ENCODE results near the gene PMAIP1. TPM values are rescaled to one million over a fixed set of nuclear protein-coding genes. Genes with fewer than 3 reads are reported as not detected.

PMAIP1 gene
- total and polyA plus RNA-seq, 9 of the 15 experiments (the other 6 are each of a cell fraction or from before 2014, with no cell fraction given), result 8.0 to 22.9 (median 14.9) TPM

GRCh38 chr18:59945544-59945943, 45.7 kb downstream of the PMAIP1 start:
- BruUV-seq (replicated peaks), result no TSS peak
- in situ Hi-C loops (cut with MboI), result no loop called here
- H3K9me3 ChIP-seq (replicated peaks; ENCODE audit: control insufficient read depth, insufficient read depth, low read depth, low read length), result no peaks in the 10 kb centered on the region
- H3K4me1 ChIP-seq (replicated peaks in 1 of 2; ENCODE audit: control insufficient read depth in 2 of 2, insufficient read depth in 2 of 2, low read length in 2 of 2), result no peaks in the 10 kb centered on the region
- no peaks in the 10 kb centered on the region for H3K9me1 ChIP-seq (ENCODE audit: control insufficient read depth, insufficient read depth, low read length)
- DNase-seq (ENCODE audit: extremely low read depth in 1 of 4, low spot score in 3 of 4), result no peak
- intact Hi-C loops (cut with micrococcal nuclease), result no loop called here
- no peaks in the 10 kb centered on the region for H3K27me3 ChIP-seq (ENCODE audit: control insufficient read depth in 2 of 2, insufficient read depth in 2 of 2, low read length in 2 of 2)
- no peaks in the 10 kb centered on the region for H3K79me2 ChIP-seq (ENCODE audit: control insufficient read depth, insufficient read depth, low read length)
- ATAC-seq, result no peak
- no peak for FAIRE-seq
- no peak overlapping the region for H3K4me3 ChIP-seq
- WGBS (ENCODE audit: insufficient coverage, low coverage, missing lambda C conversion rate), result 41% methylated on average over 2 of the region's 2 CpGs
- no peak overlapping the region for H3K27ac ChIP-seq (ENCODE audit: extremely low read depth, low read depth, low read length)
- TF ChIP-seq HNRNPUL1 (IDR thresholded peaks at IDR 0.05; ENCODE audit: low read length), result no peak
- no peak for TF ChIP-seq ZNF511 (CRISPR knock-in tag; IDR thresholded peaks at IDR 0.05)
- TF ChIP-seq STAT5A (IDR thresholded peaks at IDR 0.05; ENCODE audit: borderline replicate concordance, low read length), result no peak
- no peak for TF ChIP-seq ZNF398 (CRISPR knock-in tag; IDR thresholded peaks at IDR 0.05)
- TF ChIP-seq ZNF395 (CRISPR knock-in tag; IDR thresholded peaks at IDR 0.05), result no peak
- TF ChIP-seq WHSC1 (IDR thresholded peaks at IDR 0.05; ENCODE audit: low read length), result no peak
- no peak for TF ChIP-seq MYC (IDR thresholded peaks at IDR 0.05; ENCODE audit: low read depth, low read length)
- no peak for TF ChIP-seq MYC (CRISPR knock-in tag; IDR thresholded peaks at IDR 0.05; ENCODE audit: borderline replicate concordance, low read depth)
- no peak for TF ChIP-seq ZNF444 (CRISPR knock-in tag; IDR thresholded peaks at IDR 0.05)
- TF ChIP-seq PCBP2 (IDR thresholded peaks at IDR 0.05; ENCODE audit: low read depth, low read length, poor library complexity, severe bottlenecking), result no peak
- TF ChIP-seq ELF2 (CRISPR knock-in tag; IDR thresholded peaks at IDR 0.05), result no peak
- no peak for TF ChIP-seq AFF4 (CRISPR knock-in tag; IDR thresholded peaks at IDR 0.05)
- no peak for TF ChIP-seq SNRNP70 (optimal IDR thresholded peaks at IDR 0.05; ENCODE audit: low read depth, low read length)
- TF ChIP-seq ZNF584 (CRISPR knock-in tag; IDR thresholded peaks at IDR 0.05; ENCODE audit: low read depth), result no peak
- no peak overlapping the region for H2AFZ ChIP-seq (ENCODE audit: low read depth, low read length)
- H3K36me3 ChIP-seq (ENCODE audit: control insufficient read depth, insufficient read depth, low read length), result no peaks in the 10 kb centered on the region
- CTCF ChIA-PET (ENCODE audit: low intra/inter-chr PET ratio), result no interaction called here
- H3K9ac ChIP-seq (ENCODE audit: insufficient read depth in 1 of 2, low read depth in 2 of 2, low read length in 2 of 2), result no peak overlapping the region
- H3K4me2 ChIP-seq (ENCODE audit: insufficient read depth, low read length), result no peak overlapping the region
- H4K20me1 ChIP-seq (replicated peaks; ENCODE audit: control insufficient read depth, insufficient read depth, low read length), result no peaks in the 10 kb centered on the region
- POLR2A ChIA-PET, result interaction anchor here (3.1 kb wide), 1 partner anchor 46 kb away, joined by 12 read pairs; the partner anchor contains the start of gene PMAIP1
